Measurements from ENCODE around the gene CDKAL1. TPM values are rescaled to one million over a fixed set of nuclear protein-coding genes. Genes with fewer than 3 reads are reported as not detected.
"Not testable (repeated sequence)": the region's sequence is repeated elsewhere in the genome, so short reads cannot be mapped to it uniquely, and the experiment has no call there.

CDKAL1 gene
- total RNA-seq, 1 donor = 26.8 TPM

- DNase-seq (ENCODE audit: low read depth) = no peak
- no peak for TF ChIP-seq CTCF (IDR thresholded peaks at IDR 0.05; ENCODE audit: insufficient read depth, low read depth, low read length)
- H3K4me3 ChIP-seq (ENCODE audit: low read depth, low read length) = no peak overlapping the region
Observed at GRCh38 chr6:20916086-20916485, 381.8 kb downstream of the CDKAL1 start.

- no peak for DNase-seq (ENCODE audit: low read depth)
- H3K4me3 ChIP-seq (ENCODE audit: low read depth, low read length) = no peak overlapping the region
- no peak for TF ChIP-seq CTCF (IDR thresholded peaks at IDR 0.05; ENCODE audit: insufficient read depth, low read depth, low read length)
Observed at GRCh38 chr6:20918868-20919267, 384.6 kb downstream of the CDKAL1 start.

- H3K4me3 ChIP-seq (ENCODE audit: low read depth, low read length) = no peak overlapping the region
- TF ChIP-seq CTCF (IDR thresholded peaks at IDR 0.05; ENCODE audit: insufficient read depth, low read depth, low read length) = no peak
- DNase-seq (ENCODE audit: low read depth) = no peak
Observed at GRCh38 chr6:20919677-20920385, 385.6 kb downstream of the CDKAL1 start.

- H3K4me3 ChIP-seq (ENCODE audit: low read depth, low read length) = no peak overlapping the region
- no peak for TF ChIP-seq CTCF (IDR thresholded peaks at IDR 0.05; ENCODE audit: insufficient read depth, low read depth, low read length)
- no peak for DNase-seq (ENCODE audit: low read depth)
Observed at GRCh38 chr6:20921578-20921977, 387.3 kb downstream of the CDKAL1 start.

- no peak for DNase-seq (ENCODE audit: low read depth)
- no peak overlapping the region for H3K4me3 ChIP-seq (ENCODE audit: low read depth, low read length)
- TF ChIP-seq CTCF (IDR thresholded peaks at IDR 0.05; ENCODE audit: insufficient read depth, low read depth, low read length) = no peak
Observed at GRCh38 chr6:20922743-20923142, 388.5 kb downstream of the CDKAL1 start.

- H3K4me3 ChIP-seq (ENCODE audit: low read depth, low read length); DNase-seq (ENCODE audit: low read depth): not testable (repeated sequence)
Observed at GRCh38 chr6:20924094-20924493, 389.8 kb downstream of the CDKAL1 start.

GRCh38 chr6:20924911-20925543 lies 390.8 kb downstream of the CDKAL1 start:
- peak; percentile 63 for DNase-seq (ENCODE audit: low read depth)
- no peak for TF ChIP-seq CTCF (IDR thresholded peaks at IDR 0.05; ENCODE audit: insufficient read depth, low read depth, low read length)

More at GRCh38 chr6:20924911-20925543, 390.8 kb downstream of the CDKAL1 start:
- H3K4me3 ChIP-seq (ENCODE audit: low read depth, low read length) = no peak overlapping the region

Data from fibroblast of villous mesenchyme (primary cell).